Activated T-helper 1 cell treated with anti-CD3 and anti-CD28 coated beads, Interleukin-2, amount 50 U/mL, for 16 hours (primary cell): ENCODE data around the gene HOXC12.

Source experiments
- DNase-seq, 2 donors: peaks; one replicate each; pipeline ENCODE4 v3.0.0-alpha.2; 2020; ENCODE audit warnings: low read depth in 1 of 2, low spot score in 1 of 2

Gene HOXC12

DNA sequence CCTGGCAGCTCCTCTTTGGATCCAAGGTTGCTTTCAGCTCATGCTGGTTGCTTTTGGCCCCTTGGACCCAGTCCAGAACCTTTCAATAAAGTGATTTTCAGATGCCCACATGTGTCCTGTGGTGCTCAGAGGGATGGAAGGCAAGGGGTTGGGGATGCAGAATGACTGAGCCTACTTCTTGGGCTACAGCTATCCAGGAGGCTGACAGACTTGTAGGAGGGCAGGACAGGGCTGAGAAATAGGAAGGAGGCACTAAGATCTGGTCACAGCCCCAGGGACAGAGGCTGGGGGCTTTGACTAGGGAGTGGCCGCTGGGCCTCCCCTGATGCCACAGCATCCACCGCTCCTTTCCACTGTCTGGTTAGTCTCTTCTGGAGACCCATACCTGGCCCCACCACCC lies 17.0 kb downstream of the HOXC12 start:
- DNase-seq = no peak

DNA sequence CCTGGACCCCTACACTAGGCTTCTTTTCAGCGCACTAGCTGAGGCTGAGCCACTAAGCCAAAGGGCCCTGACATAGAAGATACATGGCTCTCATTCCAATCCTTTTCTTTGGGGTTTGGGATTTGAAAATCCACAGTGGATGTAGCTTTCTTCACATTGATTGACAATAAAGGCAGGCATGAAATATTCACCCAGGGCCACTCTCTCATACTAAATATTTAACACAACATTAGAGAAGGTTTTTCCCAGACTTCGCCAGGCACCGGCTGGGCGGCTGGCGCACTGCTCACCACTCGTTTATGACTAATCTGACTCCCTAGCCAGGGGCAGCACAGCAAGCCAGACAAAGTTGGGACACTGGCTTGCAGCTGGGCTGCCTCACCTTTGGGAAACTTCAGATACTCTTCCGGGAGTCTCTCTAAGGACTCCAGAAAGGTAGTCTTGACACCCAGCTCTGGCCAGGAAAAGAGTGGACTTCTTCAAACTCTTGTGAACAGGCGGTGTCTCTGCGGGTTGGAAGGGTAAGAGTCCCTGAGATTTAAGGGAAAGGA lies 17.5 kb downstream of the HOXC12 start:
- no peak for DNase-seq

- no peak for DNase-seq
Observed at GRCh38 chr12:53972722-53973235, 18.1 kb downstream of the HOXC12 start, which contains the start of gene HOXC11. HOXC11 (plus strand) TSS chr12:53973126; CDS start chr12:53973242, 116 bp downstream.

DNA sequence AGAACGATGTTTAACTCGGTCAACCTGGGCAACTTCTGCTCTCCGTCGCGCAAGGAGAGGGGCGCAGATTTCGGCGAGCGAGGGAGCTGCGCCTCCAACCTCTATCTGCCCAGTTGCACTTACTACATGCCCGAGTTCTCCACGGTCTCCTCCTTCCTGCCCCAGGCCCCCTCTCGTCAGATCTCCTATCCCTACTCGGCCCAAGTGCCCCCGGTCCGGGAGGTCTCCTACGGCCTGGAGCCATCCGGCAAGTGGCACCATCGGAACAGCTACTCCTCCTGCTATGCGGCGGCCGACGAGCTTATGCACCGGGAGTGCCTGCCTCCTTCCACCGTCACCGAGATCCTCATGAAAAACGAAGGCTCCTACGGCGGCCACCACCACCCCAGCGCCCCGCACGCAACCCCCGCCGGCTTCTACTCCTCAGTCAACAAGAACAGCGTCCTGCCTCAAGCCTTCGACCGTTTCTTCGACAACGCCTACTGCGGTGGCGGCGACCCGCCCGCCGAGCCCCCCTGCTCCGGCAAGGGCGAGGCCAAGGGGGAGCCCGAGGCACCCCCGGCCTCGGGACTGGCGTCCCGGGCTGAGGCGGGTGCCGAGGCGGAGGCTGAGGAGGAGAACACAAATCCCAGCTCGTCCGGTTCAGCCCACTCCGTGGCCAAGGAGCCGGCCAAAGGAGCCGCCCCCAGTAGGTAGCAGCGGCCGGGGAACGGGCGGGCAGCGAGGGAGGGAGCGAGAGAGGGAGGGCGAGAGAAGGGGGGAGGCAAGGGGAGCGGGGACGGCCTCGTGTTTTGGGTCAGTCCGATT lies 18.7 kb downstream of the HOXC12 start:
- no peak for DNase-seq

- DNase-seq = no peak
Observed at GRCh38 chr12:53974084-53975063, 19.7 kb downstream of the HOXC12 start, which contains the start of gene HOTAIR. HOTAIR (minus strand) TSS chr12:53974954.

DNA sequence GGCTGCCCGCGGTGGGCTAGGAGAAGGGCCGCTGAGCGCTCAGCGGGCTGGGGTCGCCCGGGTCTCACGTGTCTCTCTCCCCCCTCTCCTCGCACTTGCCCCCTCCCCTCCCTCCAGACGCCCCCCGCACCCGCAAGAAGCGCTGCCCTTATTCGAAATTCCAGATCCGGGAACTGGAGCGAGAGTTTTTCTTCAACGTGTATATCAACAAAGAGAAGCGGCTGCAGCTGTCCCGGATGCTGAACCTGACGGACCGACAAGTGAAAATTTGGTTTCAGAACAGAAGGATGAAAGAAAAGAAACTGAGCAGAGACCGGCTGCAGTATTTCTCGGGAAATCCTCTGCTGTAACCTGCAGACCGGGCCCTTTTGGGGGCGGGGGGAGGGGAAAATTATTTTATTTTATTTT lies 20.4 kb downstream of the HOXC12 start:
- no peak for DNase-seq

GRCh38 chr12:53975479-53976152 lies 20.9 kb downstream of the HOXC12 start:
- DNase-seq = no peak

GRCh38 chr12:53976172-53976822 lies 21.6 kb downstream of the HOXC12 start:
- DNase-seq = no peak

DNA sequence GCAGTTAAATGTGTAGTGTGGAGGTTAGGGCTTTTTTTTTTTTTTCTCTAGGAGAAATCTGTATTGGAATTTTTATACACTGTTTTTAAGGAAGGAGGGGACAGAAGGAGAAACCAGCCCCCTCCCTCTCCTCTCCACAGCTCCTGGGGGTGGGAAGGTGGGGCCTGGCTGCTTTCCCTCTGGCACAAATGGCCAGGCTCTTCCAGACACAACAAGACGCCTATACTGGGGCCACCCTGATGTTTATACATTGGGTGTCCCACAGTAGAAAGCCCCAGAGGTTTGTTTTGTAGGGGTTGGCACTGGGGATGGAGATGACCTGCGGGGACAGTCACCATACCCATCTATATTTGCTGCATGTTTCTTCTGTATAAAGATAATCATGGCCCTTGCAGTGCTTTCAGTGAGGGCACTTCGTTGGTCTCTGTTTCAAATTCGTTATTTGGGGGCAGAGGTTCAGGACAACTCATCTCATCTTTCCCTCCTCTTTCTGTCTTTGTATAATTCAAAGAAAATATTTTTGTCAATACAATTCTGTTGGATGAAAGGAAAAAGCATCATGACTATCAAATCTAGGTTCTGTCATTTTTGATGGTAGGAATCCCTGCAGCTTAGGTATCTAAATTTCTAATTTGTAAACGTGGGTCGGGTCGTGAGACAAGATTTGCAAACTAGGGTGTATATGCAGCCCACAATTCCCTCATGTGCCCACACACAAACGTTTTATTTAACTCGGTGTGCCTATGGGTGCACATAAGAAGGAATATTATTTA lies 22.3 kb downstream of the HOXC12 start:
- no peak for DNase-seq

DNA sequence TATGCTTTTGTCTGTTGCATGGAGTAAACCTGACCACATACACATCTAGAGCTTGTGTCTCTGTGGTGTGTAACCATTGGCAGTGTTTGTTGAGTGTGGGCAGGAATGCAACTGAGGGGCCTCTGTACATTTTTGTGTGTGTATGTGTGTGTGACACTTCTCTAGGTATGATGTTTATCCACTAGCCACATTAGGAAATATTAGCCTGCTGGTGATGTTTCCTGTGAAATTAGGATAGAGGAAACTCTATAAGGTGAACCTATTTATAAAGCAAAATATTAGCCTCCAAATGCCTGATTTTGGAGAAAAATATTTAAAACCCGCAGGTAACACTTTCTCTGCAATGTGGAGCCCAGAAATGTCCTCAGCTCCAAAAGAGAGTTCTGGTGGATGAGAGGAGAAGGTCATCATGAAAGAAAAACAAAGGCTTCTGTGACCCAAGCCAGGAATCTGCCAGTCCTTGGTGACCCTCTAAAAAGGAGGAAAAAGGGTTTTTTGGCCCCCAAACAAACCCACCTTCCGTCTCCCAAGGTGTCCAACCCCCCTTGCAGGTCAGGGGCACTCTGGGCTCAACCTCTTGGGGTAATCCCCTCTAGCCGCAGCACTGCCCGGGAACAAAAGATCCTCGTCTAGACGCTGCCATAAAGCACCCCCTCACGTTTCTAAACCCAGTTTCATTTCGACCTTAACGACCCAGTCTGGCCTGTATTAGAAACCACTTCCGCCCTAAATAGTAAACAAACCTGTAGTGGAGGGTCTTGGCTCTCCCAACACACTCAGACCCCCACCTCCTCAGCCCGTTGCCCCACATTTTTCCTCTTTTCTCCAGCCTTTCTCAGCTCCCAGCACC lies 23.1 kb downstream of the HOXC12 start:
- no peak for DNase-seq

DNA sequence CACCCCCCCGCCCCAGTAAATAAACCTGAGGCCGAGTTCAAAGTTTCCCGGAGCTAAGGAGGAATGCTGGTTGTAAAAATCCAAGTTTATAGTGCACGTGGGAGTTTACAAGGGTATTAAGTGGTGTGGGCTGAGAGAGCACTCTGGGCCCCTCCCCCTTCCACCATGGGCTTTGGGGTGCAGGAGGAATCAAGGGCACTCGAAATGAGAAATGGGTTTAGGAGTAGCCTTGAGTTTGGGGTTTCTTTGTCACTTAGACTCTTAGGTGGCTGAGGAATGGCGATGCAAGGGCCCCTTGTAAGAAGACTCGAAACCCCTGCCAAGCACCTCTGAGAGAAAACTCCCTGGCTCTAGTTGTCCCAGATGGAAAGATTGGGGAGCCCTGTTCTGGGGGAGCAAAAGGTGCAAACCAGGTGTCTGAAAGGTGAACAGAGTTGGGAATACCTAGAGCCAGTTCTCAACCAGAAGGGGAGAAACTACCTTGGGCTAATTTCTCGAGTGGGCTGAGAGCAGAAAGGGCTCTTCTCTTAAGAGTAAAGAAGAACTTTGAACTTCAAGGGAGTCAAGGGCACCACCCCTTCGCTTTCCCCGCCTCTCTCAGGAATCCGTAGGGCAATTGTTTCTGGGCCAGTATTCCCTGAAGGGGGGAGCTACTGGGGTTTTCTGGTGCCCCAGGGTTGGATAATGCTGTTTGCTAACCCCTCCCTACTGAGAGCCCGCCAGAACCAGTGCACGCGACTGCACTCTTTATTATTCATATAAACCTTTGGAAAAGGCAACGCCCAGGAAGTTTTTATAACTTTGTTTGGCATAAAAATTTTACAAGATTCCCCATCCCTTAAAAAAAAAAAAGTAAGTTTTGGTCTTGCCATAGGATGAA lies 24.0 kb downstream of the HOXC12 start:
- no peak for DNase-seq

DNA sequence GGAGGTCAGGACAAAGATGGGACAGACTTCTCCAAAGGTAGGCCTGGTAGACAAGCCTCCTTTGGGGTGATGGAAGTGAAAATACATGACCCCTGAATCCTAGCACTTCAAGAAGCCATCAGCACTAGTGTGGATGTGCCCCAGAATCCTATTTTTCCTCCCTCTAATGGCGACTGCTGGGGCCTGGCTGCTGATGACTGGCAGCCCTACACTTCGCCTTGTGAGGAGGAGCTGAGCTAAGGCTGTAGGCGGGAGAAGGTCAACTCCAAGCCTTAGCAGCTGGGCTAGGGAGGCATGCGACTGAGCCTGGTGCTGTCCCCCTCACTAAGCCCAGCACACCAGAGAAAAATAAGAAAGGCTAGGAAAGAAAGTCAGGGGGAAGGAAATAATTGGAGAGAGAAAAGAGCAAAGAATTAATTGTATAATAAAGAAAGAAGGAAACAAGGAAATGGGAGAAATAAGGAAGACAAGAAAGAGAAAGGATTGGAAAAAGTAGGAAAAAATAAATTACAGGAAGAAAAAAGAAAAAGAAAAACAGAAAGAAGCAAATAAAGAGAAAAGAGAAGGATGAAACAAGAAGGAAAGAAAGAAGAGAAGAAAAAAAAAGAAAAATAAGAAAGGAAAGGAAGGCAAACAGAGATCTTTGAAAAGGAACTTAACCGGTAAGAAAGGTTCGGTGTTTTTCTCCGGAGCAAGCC lies 25.6 kb downstream of the HOXC12 start:
- no peak for DNase-seq

- no peak for DNase-seq
Observed at GRCh38 chr12:53980802-53981496, 26.2 kb downstream of the HOXC12 start.

DNA sequence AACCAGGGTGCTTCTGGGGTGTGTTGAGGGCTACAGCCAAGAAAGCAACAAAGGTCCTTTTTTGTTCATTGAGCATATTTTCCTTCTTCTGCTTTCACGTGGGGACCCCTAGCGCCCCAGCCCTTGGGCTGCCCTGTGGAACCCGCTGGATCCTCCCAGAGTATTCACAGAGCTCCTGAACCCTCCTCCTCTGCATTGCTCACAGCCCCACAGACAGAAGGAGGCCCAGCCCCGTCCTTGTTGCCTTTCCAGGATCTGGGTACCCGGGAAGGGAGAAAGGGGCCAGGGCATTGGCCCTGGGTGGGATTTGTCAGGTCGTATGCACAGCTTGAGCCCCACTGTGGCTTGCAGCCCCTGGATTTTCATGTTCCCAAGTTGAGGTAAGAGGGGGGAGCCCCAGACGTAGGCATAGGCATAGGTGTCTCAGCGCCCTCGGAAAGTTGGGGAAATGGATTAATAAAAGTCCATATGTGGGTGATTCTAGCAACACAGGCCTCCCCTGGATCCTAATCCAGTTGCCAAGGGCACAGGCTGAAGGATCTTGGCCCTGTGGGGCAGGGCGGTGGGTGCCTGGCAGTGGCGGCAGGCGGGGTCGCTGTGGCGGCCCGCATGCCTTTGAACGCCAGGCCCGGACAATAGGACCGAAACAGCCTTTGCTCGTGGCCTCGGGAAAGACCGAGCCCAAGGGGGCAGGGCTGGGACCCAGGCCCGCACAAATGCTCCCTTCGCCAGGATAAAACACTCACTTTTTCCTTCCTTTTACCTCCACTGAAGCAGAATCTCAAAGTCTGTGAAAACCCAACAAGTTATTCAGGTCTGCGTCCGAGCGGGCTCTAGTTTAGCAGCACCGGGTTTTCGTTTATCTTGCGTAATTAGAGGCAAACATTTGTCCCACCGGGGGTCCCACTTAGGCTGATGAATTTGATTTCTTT lies 27.2 kb downstream of the HOXC12 start:
- DNase-seq = no peak
